HS-27A (cell line): ENCODE data around the gene ERLIN1.

Experiments used
- DNase-seq: peaks from one replicate; pipeline ENCODE4 v3.0.0-alpha.2; 2012; ENCODE audit warnings: low read depth, missing footprints

The ERLIN1 gene

DNA sequence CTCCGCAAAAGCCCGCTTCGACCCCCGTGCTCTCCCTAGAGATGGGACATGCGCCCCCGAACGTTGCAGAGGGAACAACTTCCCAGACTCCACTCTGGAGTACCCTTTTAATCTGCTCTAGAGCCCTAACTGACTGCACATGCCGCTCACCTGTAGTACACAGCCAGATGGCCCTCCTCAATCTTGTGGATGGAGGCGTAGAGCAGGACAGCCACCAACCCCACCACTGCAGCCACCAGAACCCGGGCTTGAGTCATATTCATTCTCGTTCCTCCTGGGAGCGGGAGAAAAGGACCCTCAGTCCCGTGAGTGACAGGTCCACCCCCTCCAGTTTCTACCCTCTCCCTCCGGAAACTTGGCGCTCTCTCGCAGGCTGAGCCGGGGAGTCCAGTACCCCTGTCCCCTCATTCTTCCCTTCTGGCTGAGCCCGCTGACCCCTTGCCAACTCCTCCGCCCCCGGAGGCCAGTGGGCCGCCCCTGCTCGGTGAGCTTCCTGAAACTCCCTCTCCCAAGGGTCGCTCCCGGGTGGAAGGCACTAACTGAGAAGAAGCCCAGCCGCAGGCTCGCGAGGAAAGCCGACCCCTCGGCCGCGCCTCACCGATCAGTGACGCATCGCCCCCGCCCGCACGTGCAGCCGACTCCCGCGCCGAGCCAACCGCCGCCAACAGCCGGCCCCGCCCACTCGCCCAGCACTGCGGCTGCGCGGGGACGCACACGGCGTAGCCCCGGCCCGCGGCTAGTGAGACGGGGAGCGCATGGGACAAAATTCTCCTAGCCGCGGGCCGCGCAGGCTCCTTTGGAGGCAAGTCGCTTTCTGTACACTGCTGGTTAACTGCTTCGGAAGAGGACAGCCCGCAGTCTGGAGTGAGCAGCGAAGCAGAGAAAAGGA is at the start of gene ERLIN1:
ERLIN1 (minus strand) TSS at position 666 of the 889 bp plus-strand sequence; CDS start at position 263, 403 bp downstream.
- peak; percentile 31 for DNase-seq

DNA sequence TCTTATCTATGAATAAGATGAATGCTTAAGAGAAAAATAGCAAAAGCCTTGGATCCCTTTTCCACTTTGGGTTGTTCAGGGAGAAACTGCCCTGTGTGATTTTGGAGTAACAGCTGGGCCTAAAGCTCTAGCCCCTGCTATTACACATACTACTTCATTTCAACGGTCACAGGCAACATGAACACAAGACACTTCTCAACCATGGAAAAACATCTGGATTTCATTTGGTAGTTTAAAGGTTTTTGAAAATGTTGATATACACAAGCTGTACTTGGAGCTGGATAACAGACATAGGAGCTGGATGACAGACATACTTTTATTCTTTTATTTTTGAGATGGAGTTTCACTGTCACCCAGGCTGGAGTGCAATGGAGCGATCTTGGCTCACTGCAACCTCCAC is 46.3 kb upstream of the ERLIN1 start:
- DNase-seq: no peak

DNA sequence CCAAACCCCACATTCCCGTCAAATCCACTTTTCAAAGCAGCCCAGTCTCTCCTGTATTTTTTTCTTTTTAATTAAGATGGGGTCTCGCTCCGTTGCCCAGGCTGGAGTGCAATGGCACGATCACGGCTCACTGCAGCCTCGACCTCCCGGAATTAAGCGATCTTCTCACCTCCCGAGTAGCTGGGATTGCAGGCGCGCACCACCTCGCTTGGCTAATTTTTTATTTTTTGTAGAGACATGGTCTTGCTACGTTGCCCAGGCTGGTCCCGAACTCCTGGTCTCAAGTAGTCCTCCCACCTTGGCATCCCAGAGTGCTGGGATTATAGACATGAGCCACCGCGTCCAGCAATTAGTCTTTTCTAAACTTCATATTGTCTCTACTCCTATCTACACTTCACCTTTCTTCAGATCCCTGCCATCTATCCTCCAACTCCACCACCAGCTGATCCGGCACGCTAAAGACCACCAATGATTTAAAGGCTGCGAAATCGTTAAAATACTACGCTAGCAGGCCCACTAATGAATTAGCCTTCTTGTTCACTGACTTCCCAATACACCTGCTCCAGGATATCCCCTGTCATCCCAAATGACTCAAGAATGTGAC is 44.1 kb upstream of the ERLIN1 start:
- DNase-seq: no peak

DNA sequence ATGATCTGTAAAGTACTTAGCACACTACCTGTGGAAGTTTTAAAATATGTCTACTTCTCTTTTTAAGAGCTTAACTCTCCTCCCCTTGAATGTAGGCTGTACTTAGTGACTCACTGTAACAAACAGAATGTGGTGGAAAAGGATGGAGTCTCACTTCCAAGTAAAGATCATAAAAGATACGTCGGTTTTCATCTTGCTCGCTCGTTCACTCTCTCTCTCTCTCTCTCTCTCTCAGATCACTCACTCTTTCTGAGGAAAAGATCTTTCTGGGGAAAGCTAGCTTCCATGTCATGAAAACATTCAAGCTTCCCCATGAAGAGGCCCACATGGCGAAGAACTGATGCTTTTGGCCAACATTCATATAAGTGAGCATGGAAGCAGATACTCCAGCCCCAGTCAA is 38.0 kb upstream of the ERLIN1 start:
- DNase-seq: no peak

DNA sequence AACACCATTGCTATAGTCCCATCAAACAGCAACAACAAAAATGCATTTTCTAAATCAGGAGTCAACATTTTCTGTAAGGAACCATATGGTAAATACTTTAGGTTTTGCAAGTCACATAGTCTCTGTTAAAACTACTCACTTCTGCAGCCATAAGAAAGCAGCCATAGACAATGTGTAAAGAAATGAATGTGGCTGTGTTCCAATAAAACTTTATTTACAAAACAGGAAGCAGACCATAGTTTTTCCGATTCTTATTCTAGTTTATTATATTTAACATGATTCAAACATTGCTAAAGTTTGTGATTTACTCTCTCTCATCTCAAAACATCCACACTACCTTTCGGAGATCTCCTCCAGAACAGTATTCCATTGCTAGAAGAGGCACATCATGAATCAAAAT is 36.7 kb upstream of the ERLIN1 start:
- no peak for DNase-seq

DNA sequence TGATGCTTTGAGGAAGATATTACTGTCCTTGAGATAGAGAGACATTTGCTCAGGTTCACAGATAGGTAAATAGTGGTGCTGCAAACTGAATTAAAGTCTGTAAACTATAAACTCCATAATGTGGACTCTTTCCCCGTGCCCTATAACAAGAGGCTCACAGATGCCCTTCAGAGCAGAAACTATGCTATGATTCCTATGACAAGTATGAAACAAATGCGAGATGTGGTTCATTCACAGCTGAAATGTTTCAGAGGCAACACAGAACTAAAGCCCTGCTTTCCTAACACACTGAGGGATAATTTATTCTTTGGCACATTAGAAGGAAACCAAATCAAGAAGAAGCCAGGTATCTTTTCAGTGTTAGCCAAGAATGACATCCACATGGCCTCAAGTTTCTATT is 30.2 kb upstream of the ERLIN1 start:
- no peak for DNase-seq

DNA sequence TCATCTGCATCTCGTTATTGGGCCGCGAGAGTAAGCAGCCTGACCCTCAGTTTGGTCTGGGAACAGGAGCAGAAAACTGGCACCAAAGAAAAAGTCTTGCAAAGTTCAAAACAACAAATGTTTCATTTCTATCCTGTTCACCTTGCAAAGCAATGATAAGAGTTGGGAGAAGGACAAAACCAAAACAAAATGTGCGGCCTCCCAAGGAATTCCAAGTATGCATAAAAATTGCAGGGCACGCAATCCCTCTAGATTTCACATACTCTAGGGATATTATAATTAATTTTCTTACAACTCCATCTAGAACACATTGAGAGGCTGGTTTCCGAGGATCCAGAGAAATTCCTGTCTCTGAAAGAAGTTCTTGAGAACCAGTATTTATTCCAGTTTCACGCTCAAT is 23.5 kb upstream of the ERLIN1 start:
- DNase-seq: no peak

DNA sequence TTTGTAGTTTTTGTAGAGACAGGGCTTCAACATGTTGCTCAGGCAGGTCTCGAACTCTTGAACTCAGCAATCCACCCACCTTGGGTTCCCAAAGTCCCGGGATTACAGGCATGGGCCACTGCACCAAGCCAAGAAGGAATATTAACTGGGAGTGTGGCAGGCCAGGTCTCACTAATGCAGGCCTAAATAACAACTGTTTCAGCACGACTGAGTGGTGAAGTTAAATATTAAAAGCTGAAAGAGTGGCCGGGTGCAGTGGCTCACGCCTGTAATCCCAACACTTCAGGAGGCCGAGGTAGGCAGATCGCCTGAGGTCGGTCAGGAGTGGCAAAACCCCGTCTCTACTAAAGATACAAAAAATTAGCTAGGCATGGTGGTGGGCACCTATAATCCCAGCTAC is 22.4 kb upstream of the ERLIN1 start:
- DNase-seq: no peak

DNA sequence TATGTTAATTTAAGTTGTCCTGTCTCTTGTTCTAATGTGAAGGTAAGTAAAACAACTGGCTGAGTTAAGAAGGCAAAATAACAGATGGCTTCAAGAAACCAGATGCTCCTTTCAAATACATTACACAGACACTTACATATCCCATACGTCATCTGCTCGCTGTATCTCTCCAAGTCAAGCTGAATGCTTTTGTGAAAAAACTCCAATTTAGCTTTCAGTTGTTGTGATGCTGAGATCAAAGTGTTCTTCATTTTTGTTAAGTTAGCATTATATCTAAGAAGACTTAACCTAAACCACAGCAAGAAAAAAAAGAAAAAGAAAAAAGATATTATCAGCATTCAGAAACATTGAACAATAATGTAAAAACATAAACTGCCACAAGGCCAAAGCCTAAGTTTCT is 18.5 kb upstream of the ERLIN1 start:
- no peak for DNase-seq

DNA sequence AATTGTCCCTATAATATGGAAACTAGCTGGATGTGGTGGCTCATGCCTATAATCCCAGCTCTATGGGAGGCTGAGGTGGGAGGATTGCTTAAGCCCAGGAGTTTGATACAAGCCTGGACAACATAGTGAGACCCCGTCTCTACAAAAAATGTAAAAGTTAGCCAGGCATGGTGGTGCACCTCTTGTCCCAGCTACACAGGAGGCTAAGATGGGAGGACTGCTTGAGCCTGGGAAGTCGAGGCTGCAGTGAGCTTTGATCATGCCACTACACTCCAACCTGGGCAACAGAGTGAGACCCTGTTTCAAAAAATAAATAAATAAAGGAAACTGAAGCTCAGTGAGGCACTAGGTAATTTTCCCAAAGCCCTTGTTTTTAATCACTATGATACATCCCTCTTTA is 15.7 kb upstream of the ERLIN1 start:
- DNase-seq: no peak

DNA sequence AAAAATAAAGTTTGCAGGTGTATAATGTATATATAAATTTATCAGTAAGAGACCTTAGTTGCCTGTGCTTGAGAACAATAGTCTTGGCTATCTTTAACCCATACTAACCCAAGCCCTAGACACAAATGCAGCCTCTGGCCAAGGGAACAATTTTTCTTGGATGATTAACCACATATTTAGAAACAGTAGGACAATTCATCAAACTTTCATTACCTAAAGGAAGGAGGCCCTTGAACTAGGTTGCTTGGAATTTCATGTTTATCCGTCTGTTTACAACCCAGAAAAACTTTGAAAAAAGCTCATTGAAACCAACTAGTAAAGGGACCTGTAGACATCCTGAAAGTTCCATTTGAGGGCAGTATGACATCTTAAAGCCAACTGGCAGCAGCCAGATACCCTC is 8.9 kb upstream of the ERLIN1 start:
- DNase-seq: no peak

DNA sequence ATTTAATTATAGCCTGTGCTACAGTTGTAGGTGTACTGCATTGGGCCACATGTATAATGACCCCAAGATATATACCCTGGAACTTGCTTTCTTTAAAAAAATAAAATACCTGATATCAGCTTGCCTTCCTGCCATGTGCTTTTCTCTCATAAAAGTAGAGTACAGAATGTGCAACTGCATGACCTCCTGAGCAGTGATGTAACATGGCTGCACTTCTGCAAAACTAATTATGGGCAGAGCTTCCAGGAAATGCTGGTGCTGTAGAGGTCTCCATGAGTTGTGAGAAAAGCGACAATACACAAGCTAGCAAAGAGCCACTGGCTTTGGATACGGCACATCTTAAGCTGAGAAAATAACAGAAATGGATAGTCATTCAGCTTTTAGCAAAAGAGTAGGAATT is 6.5 kb upstream of the ERLIN1 start:
- no peak for DNase-seq

DNA sequence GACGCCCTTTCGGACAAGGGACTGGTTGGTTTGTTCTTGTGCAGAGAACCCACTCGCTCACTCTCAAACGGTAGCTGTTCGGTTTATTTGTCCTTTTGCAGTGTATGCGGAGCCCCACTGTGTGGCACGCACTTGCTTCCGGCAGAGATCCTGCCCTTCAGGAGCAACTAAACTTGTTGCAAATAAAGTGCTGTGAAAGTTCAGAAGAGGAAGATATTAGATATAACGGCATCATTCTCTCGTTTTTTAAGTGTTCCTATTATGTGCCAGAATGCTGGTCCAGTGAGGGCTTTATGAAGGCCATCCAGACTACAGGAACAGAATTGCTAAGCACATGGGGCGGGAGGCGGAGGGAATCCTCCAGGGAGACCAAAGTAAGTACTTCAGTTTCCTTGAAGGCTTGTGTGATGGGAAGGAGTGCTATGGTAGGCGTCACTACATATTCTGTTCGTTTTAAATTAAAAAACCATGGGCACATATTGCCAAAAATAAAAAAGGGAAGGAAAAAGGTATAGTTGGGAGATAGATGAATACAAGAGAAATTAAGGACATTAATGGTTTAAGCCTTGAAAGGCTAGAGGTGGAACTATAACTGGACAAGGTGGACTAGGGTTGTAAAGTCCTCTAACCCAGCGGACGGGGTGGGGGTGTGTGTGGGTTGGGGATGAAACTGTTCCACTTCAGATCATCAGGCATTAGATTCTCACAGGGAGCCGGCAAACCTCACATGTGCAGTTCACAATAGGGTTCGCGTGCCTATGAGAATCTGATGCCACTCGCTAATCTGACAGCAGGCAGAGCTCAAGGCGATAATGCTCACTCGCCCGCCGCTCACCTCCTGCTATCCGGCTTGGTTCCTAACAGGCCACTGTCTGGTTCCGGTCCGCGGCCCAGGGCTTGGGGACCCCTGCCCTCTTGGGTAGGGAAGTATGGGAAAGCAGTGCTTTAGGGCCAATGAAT is 704 bp upstream of the ERLIN1 start:
- DNase-seq: peak; percentile 41

DNA sequence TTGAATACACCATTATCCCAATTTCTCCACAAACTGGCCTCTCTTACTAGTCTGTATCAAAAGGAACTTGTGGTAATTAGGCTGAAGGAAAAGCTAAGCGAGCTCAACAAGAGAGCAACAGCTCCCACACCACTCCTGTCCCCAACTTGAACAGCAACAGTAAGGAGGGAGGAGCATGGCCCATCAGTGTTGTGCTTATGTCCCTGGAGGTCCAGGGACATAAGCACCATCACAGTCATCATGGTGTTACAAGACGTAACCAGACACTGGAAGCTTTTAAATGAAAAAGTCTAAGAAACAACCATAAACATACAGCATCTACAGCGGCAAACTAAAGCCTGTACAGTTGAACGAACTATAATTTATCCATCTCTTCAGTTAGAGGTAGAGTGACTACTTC is 989 bp downstream of the ERLIN1 start:
- DNase-seq: no peak

DNA sequence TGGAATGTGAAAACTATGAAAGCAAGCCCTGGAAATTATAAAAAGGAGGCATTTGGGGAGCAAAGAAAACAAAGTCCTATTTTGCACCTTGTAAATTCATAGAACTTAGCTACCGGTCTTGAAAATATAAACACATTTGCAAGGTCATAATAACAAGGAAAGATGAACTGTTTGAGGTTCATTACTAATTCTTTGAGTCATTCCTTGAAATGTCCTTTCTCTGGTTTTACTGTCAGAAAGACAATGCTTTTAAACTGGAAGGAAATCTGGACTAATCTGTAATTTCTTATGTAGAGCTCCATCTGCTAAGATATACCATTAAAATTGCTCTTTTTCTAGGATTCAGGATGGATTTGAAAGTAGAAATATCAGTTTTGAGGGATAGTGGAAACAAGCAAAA is 1.4 kb downstream of the ERLIN1 start:
- no peak for DNase-seq

DNA sequence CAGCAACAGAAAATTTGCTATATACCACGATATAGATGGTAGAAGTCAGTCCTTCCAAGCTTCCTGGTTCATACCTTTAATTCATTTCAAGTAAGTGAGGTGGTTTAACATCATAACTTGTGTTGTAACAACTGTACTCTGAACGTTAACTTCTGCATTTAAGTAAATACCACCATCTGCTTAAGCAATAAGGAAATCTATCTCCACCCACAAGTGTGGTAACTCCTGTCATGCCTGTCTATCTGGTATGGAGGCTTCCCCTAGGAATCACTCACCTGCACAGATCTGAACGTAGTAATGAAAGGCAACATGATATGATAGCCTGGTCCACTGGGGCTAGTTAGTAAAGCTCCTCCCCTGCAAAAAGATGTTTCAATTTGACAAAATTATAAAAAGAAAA is 2.3 kb downstream of the ERLIN1 start:
- DNase-seq: no peak

DNA sequence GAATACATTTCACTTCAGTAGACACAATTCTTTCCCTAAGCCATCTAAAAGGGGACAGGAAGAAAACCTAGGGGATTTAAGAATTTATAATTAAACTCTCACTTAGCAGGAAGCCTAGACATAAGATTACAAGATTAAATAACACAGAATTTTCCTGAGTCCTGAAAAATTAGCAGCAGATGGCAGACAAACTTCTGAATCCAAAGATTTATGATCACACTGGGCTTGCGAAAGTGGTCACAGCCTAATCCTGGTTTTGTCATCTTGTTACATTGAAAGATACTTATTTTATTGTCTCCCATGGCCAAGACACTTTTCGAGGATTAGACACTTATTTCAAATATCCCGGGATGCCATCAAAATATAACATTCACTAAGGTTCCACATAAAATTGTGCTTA is 2.9 kb downstream of the ERLIN1 start:
- DNase-seq: no peak

DNA sequence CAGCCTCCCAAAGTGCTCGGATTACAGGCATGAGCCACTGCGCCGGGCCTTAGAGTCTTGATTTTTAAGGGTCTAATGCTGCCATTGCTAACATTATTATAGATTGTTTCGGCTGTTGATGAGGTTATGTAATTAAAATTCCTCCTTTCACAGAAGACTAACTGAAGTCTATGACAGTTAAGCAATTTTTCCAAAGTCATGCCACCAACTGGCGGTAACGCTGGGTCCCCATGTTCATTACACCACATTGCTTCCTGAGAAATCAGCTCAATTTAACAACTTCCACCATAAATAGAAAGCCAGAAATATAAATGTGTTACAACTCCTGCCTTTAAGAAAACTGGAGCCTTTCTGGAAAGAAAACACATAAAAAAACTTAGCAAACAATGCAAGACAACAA is 3.5 kb downstream of the ERLIN1 start:
- no peak for DNase-seq

DNA sequence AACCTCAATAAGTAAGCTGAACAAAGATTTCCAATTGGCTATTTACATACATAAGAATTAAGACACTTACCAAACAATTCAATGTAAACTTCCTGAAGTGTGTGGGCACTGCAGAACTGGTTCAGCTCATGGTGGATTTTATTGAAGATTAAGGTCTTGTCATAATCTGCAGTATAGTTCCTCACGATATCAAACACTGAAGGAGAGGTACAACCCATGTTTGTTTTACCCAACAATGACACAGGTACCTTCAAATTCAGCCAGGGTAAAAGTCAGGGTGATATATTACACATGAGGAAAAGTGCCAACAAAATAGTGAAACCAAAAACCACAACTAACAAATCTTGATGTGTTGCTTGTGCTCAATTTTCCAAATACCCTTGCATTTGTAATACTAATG is 10.0 kb downstream of the ERLIN1 start:
- no peak for DNase-seq

DNA sequence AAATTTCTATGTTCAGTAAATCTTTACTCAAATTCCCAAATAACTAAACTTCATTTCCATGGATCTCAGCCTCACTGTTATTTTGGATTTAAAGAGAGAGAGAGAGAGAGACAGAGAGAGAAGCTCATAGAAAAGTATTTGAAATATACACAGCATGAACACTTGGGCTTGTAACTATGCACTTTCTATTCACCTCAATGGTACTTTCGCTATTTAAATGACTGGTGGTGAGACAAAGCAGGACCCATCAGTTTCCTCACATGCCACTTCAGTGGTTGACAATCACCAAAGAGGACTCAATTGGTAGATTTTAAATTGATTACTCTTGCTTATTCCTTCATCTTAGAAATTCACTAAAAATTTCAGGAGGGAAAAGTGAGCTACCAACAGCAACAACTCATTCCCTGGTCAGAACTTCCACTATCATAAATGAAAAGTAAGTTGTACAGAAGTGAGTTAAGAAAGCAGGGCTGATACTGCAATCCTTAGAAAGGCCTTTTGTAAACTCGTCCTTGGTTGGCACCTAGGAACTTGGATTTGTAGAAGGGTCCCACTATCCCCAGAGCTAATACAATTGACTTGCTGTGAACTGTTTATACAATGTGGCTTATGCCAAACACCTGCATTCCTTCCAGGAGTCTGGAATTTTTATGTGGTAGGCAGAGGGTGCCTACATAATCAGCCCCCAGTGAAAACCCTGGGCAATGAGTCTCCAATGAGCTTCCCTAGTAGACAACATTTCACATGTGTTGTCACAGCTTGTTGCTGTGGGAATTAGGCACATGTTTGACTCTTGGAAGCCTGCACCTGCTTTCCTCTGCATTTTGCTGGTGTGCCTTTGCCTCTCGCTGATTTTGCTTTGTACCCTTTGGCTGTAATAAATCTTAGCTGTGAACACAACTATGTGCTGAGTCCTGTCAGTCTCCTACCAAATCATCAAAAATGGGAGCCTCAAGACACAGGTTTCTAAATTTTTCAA is 10.8 kb downstream of the ERLIN1 start:
- no peak for DNase-seq

DNA sequence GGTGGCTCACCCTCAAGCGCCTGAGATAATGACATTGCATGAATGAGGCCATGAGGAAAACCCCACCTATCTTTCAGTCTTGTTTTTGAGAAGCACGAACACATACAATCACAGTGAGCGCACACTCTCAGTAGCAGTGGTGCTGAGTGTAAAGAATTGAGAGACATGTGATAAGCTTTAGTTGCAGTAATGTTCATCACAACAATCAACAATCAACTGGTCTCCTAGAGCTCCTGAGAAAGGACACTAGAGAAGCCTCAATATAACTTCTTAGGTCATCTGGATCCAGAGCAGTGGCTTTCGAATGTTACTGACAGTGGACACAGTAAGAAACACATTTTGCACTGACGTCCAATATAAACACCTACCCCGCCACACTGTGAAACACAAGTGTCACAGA is 12.8 kb downstream of the ERLIN1 start:
- no peak for DNase-seq
